ENCODE measurements around the gene NUDT13. TPM values are rescaled to one million over a fixed set of nuclear protein-coding genes. Genes with fewer than 3 reads are reported as not detected.

The NUDT13 gene
- total and polyA plus RNA-seq, 2 of the 8 experiments (the other 6 are each of a cell fraction or from before 2014, with no cell fraction given): 1.5 to 1.9 TPM

DNA sequence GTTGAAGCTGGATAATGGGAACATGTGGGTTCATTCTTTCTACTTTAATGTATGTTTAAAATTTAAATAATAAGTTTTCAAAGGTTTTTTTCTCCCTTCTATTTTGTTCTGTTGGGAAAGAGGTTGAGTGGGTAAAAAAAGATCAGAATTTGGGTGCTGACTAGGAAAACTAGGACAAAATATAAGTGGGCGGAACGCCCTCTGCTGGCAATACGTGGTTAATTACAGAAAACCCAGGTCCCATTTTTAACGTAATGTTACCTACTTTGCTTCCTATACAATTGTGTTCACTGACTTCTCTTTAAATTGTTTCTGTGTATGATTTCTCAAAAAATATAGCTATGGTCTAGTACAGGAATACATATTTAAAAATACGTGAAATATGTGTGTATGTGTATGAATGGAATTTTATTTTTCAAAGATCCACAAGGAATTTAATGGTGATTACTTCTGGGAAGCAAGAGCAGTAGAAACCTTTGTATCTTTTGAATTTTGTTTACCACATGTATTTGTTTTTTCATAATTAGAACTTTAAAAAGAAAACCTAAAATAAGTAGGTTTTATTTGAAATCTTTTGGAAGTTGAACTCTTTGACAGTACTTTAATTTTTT lies 48.9 kb downstream of the NUDT13 start:
- no peaks in the 10 kb centered on the region for H3K27me3 ChIP-seq (replicated peaks in 1 of 4; ENCODE audit: control insufficient read depth in 3 of 4, extremely low read depth in 1 of 4, insufficient read depth in 3 of 4, low read length in 3 of 4)
- H3K79me2 ChIP-seq (ENCODE audit: control insufficient read depth in 1 of 2, insufficient read depth in 2 of 2, low read length in 2 of 2): peaks cover 4 to 36% of the 10 kb centered on the region in 2 experiments; a peak in 3 of 4 replicates
- no peak overlapping the region for H4K91ac ChIP-seq (replicated peaks; ENCODE audit: insufficient read length, low read length)
- H3K4ac ChIP-seq (replicated peaks; ENCODE audit: insufficient read length, low read depth, low read length): no peak overlapping the region
- no peak overlapping the region for H3K23ac ChIP-seq (ENCODE audit: insufficient read length)
- H3K36me3 ChIP-seq (ENCODE audit: control insufficient read depth in 2 of 4, insufficient read depth in 4 of 4, low read length in 3 of 4): peaks cover 2 to 30% (median 21%) of the 10 kb centered on the region in 4 experiments
- H2AFZ ChIP-seq (ENCODE audit: low read length): no peak overlapping the region
- H2AK5ac ChIP-seq (ENCODE audit: low read depth, low read length): no peak overlapping the region
- H2BK12ac ChIP-seq (ENCODE audit: low read depth, low read length): no peak overlapping the region
- H3K14ac ChIP-seq (ENCODE audit: insufficient read length): no peak overlapping the region
- ChIA-PET CTCF (ENCODE audit: partially characterized antibody) (interaction anchor here (0.7 to 4.5 kb wide), 18 partner anchors 8 to 483 kb away, joined by 3 to 28 read pairs (median 4); partner anchors contain the start of gene ECD), POLR2A (ENCODE audit: partially characterized antibody) (interaction anchor here (2.5 kb wide), 1 partner anchor 9 kb away, joined by 10 read pairs; the partner anchor contains the start of genes ECD and FAM149B1)
- H4K5ac ChIP-seq (ENCODE audit: insufficient read length, low read depth, low read length): no peak overlapping the region
- H2BK120ac ChIP-seq (replicated peaks; ENCODE audit: low read depth, low read length): no peak overlapping the region
- no peak overlapping the region for H4K8ac ChIP-seq (ENCODE audit: extremely low read depth, insufficient read depth, low read length)
- H2BK20ac ChIP-seq (ENCODE audit: low read length): no peak overlapping the region
- no peak overlapping the region for H2BK5ac ChIP-seq (ENCODE audit: low read depth, low read length)
- no peak overlapping the region for H3K4me3 ChIP-seq (ENCODE audit: extremely low read depth in 1 of 4, insufficient read depth in 2 of 4, low read depth in 3 of 4, low read length in 4 of 4)
- no peak overlapping the region for H3K27ac ChIP-seq (ENCODE audit: low read depth, low read length)
- no peaks in the 10 kb centered on the region for H3K23me2 ChIP-seq (ENCODE audit: low read depth, low read length)
- H3K18ac ChIP-seq (ENCODE audit: extremely low read depth, low read length): no peak overlapping the region
- no peaks in the 10 kb centered on the region; a peak in 1 of 4 replicates for H3K9me3 ChIP-seq (ENCODE audit: insufficient read depth in 2 of 2, low read depth in 1 of 2, low read length in 1 of 2)
- peaks cover 2% of the 10 kb centered on the region for H3K79me1 ChIP-seq (ENCODE audit: low read depth, low read length)
- 15% methylated on average over 5 of the region's 5 CpGs; no CpG with 5 or more reads in 1 of the 2 experiments for WGBS, 2 experiments (ENCODE audit: extremely low coverage in 1 of 2, insufficient coverage in 1 of 2, insufficient read length in 1 of 2, insufficient replicate concordance in 2 of 2, low coverage in 1 of 2, low lambda C conversion rate in 2 of 2, missing lambda C conversion rate in 1 of 2)
- H3K4me2 ChIP-seq (ENCODE audit: insufficient read depth in 1 of 2, low read depth in 2 of 2, low read length in 2 of 2): no peak overlapping the region
- H3K56ac ChIP-seq (replicated peaks; ENCODE audit: insufficient read length, low read depth, low read length): no peak overlapping the region
- DNase-seq (ENCODE audit: low read depth in 1 of 2, low spot score in 2 of 2) (peak; percentile 3 to 60), FAIRE-seq (peak; percentile 79)
- H3K9ac ChIP-seq (replicated peaks in 1 of 4; ENCODE audit: extremely low read depth in 1 of 4, low read depth in 3 of 4, low read length in 3 of 4): no peak overlapping the region
- H4K20me1 ChIP-seq (replicated peaks in 1 of 2; ENCODE audit: control insufficient read depth in 1 of 2, insufficient read depth in 2 of 2, low read length in 2 of 2): peaks cover 0 to 9% of the 10 kb centered on the region in 2 experiments
- no peak overlapping the region for H2BK15ac ChIP-seq (ENCODE audit: low read length)
- no peaks in the 10 kb centered on the region for H3K4me1 ChIP-seq (replicated peaks in 1 of 4; ENCODE audit: control insufficient read depth in 3 of 4, insufficient read depth in 4 of 4, low read length in 3 of 4)
- peak; percentile 50 to 60 for TF ChIP-seq RAD21 (IDR thresholded peaks at IDR 0.05 in 1 of 2, conservative IDR thresholded peaks at IDR 0.05 in 1 of 2; ENCODE audit: low read depth in 2 of 2, low read length in 2 of 2)
- TF ChIP-seq ZNF274 (IDR thresholded peaks at IDR 0.05; ENCODE audit: borderline replicate concordance, extremely low read depth, low read length): no peak
- TF ChIP-seq GTF2F1 (IDR thresholded peaks at IDR 0.05; ENCODE audit: borderline replicate concordance, low read depth, low read length): no peak
- no peak for TF ChIP-seq JUN (IDR thresholded peaks at IDR 0.05; ENCODE audit: low read depth, low read length)
- TF ChIP-seq, protein P1, sequence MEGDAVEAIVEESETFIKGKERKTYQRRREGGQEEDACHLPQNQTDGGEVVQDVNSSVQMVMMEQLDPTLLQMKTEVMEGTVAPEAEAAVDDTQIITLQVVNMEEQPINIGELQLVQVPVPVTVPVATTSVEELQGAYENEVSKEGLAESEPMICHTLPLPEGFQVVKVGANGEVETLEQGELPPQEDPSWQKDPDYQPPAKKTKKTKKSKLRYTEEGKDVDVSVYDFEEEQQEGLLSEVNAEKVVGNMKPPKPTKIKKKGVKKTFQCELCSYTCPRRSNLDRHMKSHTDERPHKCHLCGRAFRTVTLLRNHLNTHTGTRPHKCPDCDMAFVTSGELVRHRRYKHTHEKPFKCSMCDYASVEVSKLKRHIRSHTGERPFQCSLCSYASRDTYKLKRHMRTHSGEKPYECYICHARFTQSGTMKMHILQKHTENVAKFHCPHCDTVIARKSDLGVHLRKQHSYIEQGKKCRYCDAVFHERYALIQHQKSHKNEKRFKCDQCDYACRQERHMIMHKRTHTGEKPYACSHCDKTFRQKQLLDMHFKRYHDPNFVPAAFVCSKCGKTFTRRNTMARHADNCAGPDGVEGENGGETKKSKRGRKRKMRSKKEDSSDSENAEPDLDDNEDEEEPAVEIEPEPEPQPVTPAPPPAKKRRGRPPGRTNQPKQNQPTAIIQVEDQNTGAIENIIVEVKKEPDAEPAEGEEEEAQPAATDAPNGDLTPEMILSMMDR (IDR thresholded peaks at IDR 0.05; ENCODE audit: control extremely low read depth in 1 of 3, insufficient read depth in 1 of 3, low read depth in 1 of 3, low read length in 3 of 3): peak in 2 of 3 experiments; percentile 41 to 63; a peak in 2 of 4 replicates
- TF ChIP-seq TCF12 (IDR thresholded peaks at IDR 0.05; ENCODE audit: low read depth, low read length): no peak
- TF ChIP-seq SP1 (IDR thresholded peaks at IDR 0.05; ENCODE audit: low read depth, low read length): no peak
- TF ChIP-seq CTBP2 (IDR thresholded peaks at IDR 0.05; ENCODE audit: borderline replicate concordance, insufficient read depth, insufficient read length, low read length): no peak
- no peak for TF ChIP-seq SRF (IDR thresholded peaks at IDR 0.05; ENCODE audit: low read depth, low read length)
- no peak for TF ChIP-seq BACH1 (IDR thresholded peaks at IDR 0.05; ENCODE audit: low read length)
